ENCODE data around the gene SIX3. TPM values are rescaled to one million over a fixed set of nuclear protein-coding genes. Genes with fewer than 3 reads are reported as not detected.

SIX3 gene
- total RNA-seq, 6 donors from 2014 or later = not detected

DNA sequence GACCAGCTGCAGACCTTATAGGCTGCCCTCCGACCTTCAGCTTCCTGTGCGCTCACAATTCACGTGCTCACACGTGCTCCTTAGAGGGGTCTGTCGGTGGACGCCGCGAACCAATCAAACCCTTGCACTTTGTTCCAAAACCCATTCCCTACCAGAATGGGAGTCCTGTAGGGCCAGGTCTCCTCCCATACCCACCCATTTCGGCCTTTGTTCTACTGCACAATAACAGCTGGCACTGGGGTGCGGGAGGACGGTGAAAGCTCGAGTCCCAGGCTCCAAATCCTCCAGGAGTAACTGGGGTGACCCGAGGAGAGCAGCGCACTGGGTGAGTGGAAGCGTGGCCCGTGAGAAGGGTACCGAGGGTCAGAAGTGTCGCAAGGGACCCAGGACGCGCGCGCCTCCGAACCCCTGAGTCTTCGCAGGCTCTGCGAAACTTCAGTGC is 13.0 kb downstream of the SIX3 start:
- Histone ChIP-seq H3K36me3 (no peaks in the 10 kb centered on the region), H3K9me3 (no peaks in the 10 kb centered on the region), H3K27me3 (peaks cover 3 to 42% (median 21%) of the 10 kb centered on the region in 4 donors), H3K4me1 (peaks cover 27 to 44% (median 31%) of the 10 kb centered on the region in 4 donors), H3K27ac (no peak overlapping the region), H3K4me3 (no peak overlapping the region)
- WGBS, 2 donors = 17 to 18% methylated on average over 14 to 25 of the region's 25 CpGs
- no peak for DNase-seq
- no peak for ATAC-seq (ENCODE audit: low FRiP score in 2 of 2)
- no peak for TF ChIP-seq EP300 (IDR thresholded peaks at IDR 0.05)
- no peak for TF ChIP-seq POLR2AphosphoS5 (IDR thresholded peaks at IDR 0.05)
- TF ChIP-seq, protein P1, sequence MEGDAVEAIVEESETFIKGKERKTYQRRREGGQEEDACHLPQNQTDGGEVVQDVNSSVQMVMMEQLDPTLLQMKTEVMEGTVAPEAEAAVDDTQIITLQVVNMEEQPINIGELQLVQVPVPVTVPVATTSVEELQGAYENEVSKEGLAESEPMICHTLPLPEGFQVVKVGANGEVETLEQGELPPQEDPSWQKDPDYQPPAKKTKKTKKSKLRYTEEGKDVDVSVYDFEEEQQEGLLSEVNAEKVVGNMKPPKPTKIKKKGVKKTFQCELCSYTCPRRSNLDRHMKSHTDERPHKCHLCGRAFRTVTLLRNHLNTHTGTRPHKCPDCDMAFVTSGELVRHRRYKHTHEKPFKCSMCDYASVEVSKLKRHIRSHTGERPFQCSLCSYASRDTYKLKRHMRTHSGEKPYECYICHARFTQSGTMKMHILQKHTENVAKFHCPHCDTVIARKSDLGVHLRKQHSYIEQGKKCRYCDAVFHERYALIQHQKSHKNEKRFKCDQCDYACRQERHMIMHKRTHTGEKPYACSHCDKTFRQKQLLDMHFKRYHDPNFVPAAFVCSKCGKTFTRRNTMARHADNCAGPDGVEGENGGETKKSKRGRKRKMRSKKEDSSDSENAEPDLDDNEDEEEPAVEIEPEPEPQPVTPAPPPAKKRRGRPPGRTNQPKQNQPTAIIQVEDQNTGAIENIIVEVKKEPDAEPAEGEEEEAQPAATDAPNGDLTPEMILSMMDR (IDR thresholded peaks at IDR 0.05) = no peak
- TF ChIP-seq POLR2A (IDR thresholded peaks at IDR 0.05) = no peak

DNA sequence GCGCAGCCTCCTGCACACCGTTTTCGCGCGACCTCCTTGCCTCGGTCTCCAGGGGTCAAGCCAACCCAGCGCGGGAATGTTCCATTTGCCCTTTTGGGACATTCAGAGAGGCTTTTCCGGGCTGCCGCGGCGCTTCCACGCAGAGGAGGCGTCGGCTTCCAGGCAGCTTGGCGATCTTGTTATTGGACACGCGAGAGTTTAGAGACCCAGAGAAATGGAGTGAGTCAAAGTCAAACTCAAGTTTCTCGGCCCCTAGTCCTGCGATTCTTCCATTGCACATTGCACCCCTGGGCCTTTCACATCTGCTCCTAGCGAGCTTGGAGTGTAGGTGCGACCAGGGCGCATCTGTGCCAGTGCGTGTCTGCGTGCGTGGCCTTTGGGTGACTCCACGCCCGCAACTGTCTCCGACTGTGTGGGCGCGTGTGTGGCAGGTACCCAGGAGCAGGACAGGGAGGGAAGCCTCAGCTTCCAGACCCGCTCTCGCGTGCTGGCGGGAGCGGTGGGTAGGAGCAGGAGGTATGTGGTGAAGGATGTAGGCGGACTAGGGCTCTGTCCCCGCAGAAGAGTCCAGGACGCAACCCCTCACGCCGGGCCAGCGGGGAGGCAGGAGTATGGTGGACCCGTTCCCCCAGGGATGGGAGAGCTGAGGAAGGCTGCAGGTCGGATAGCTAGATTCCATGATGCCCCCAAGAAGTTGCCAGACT is 13.5 kb downstream of the SIX3 start:
- no peak for ATAC-seq (ENCODE audit: low FRiP score in 2 of 2)
- Histone ChIP-seq H3K27me3 (peaks cover 3 to 38% (median 18%) of the 10 kb centered on the region in 4 donors), H3K9me3 (no peaks in the 10 kb centered on the region), H3K4me1 (peaks cover 24 to 40% (median 27%) of the 10 kb centered on the region in 4 donors), H3K27ac (no peak overlapping the region), H3K4me3 (peak overlapping the region in 2 of 4 donors; percentile 17 to 22), H3K36me3 (no peaks in the 10 kb centered on the region)
- peak in 1 of 2 donors; percentile 53 for DNase-seq
- TF ChIP-seq EP300 (IDR thresholded peaks at IDR 0.05) (no peak), POLR2A (IDR thresholded peaks at IDR 0.05) (no peak), POLR2AphosphoS5 (IDR thresholded peaks at IDR 0.05) (no peak)
- TF ChIP-seq, protein P1 (IDR thresholded peaks at IDR 0.05) = no peak
- WGBS, 2 donors = 1 to 5% methylated on average over 17 to 42 of the region's 44 CpGs

DNA sequence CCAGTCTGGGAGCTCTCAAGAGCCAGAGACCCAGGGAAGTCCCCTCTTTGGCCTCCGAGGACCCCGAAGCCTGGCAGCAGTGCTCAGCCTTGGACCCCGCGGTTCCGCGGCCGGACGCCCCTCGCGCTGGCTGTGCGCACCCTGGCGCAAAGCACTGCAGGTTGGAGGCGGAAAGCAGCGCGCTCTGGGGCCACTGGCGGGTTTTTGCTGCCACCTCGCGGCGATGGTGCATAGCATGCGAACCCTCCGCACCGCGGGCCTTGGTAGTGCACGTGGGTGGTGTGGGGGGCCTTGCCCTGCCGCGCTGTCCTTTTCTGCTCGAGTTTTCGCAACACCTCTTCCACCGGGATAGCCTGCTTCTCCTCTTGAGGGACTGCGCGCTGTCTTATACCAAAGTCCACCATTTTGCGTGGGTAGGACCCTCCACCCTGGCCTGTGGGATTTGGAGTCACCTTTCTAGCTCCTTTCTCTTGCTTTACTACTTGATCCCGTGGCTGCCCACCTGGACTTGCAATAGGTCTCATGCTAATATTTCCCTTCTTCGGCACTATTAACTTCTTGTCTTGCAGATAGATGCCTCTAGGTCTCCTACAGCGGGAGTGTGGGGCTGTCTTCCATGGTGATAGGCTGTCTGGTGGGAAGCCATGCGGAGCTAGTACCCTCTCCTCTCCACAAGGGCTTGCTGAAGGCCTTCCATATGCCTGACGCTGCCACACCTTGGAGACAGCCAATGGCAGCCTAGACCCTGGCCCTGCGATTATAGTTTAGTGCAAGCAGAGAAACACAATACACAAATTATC is 14.3 kb downstream of the SIX3 start:
- peak overlapping the region in 2 of 4 donors; percentile 17 to 22 for H3K4me3 ChIP-seq
- ATAC-seq (ENCODE audit: low FRiP score in 2 of 2) (peak; percentile 84), DNase-seq (peak; percentile 53 to 93)
- H3K36me3 ChIP-seq = no peaks in the 10 kb centered on the region
- H3K27ac ChIP-seq = no peak overlapping the region
- WGBS, 2 donors = 14 to 16% methylated on average over 18 to 26 of the region's 38 CpGs
- H3K9me3 ChIP-seq = no peaks in the 10 kb centered on the region
- peaks cover 24 to 40% (median 27%) of the 10 kb centered on the region in 4 donors for H3K4me1 ChIP-seq
- peaks cover 3 to 38% (median 16%) of the 10 kb centered on the region in 4 donors for H3K27me3 ChIP-seq
- TF ChIP-seq, protein P1 (IDR thresholded peaks at IDR 0.05) = peak; percentile 72 to 91 (median 88)
- no peak for TF ChIP-seq POLR2A (IDR thresholded peaks at IDR 0.05)
- no peak for TF ChIP-seq EP300 (IDR thresholded peaks at IDR 0.05)
- no peak for TF ChIP-seq POLR2AphosphoS5 (IDR thresholded peaks at IDR 0.05)

DNA sequence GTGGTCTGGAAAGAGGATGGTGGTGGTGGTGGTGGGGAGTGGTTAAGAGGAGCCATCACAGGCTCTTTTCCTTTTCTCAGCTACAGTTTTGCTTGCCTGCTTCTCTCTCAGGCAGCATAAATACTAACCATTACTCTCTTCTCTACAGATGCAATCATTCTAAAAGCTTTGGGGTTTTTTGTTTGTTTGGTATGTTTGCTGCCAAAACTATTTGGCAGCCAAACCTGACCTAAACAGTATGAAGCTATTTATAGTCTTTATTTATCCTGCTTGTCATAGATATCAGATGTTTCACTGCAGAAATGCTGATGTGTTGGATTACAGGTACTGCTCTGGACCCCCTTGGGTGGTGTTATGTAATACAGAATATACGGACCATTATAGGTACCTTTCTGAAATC is 15.3 kb downstream of the SIX3 start:
- Histone ChIP-seq H3K4me3 (no peak overlapping the region), H3K36me3 (no peaks in the 10 kb centered on the region), H3K9me3 (no peaks in the 10 kb centered on the region), H3K27me3 (peaks cover 3 to 35% (median 16%) of the 10 kb centered on the region in 4 donors), H3K4me1 (peaks cover 24 to 38% (median 26%) of the 10 kb centered on the region in 4 donors), H3K27ac (no peak overlapping the region)
- TF ChIP-seq EP300 (IDR thresholded peaks at IDR 0.05) (no peak), POLR2A (IDR thresholded peaks at IDR 0.05) (no peak), POLR2AphosphoS5 (IDR thresholded peaks at IDR 0.05) (no peak)
- TF ChIP-seq, protein P1 (IDR thresholded peaks at IDR 0.05) = no peak
- 41 to 68% methylated on average over 1 of the region's 1 CpG for WGBS, 2 donors
- ATAC-seq (ENCODE audit: low FRiP score in 2 of 2) (no peak), DNase-seq (no peak)
